Endometrium (tissue), 2 donors: ENCODE data around the gene ABCB11.

Source experiments
- FAIRE-seq: peaks from 2 replicates; lab custom pipeline; 2012; peaks lifted over from hg19 to GRCh38; lab: Jason Lieb, UNC
- donor health status: control.
- donor health status: control.

Gene ABCB11

GRCh38 chr2:169007941-169008340 lies 23.2 kb downstream of the ABCB11 start:
- FAIRE-seq, result no peak

DNA sequence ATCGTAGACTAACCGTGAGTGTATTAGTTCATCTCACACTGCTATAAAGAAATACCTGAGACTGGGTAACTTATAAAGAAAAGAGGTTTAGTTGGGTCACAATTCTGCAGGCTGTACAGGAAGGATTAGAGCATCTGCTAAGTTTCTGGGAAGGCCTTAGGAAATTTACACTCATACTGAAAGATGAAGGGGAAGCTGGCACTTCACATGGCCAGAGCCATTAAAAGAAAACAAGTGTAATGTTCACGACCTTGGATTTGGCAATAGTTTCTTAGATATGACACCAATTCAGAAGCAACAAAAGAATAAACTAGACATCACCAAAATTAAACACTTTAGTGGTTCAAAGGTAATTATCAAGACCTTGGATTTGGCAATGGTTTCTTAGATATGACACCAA lies 23.8 kb downstream of the ABCB11 start:
- FAIRE-seq, result no peak

GRCh38 chr2:169006665-169007064 lies 24.5 kb downstream of the ABCB11 start:
- no peak for FAIRE-seq

DNA sequence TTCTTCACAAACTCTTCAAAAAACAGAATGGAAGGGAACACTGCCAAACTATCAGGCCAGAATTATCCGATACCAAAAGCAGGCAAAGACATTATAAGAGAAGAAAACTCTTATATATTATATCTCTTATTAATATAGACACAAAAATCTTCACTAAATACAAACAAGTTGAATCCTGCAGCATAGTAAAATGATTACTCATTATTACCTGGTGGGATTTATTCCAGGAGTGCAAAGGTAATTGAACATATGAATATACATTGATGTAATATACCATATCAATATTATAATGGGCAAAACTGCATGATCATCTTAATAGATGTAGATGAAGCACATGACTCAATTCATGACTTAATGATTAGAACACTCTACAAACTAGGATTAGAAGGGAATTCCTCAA lies 25.1 kb downstream of the ABCB11 start:
- FAIRE-seq, result no peak

DNA sequence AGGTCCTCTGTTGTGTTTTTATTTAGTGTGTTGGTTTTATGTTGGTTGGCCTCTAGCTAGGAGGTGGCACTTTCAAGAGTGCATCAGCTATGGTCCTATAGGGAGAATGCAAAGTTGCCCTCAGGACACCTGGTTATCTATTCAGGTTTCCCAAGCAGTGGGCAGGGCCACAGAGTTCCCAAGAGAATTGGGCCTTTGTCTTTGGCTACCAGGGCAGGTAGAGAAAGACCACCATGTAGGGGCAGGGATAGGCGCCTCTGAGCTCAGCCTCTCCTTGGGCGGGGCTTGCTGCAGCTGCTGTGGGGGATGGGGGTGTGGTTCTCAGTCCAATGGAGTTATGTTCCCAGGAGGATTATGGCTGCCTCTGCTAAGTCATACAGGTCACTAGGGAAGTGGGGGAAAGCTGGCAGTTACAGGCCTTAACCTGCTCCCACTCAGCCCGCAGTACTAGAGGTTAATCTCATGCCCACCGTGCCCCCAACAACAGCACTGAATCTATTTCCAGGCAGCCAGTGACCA lies 26.0 kb downstream of the ABCB11 start:
- FAIRE-seq, result no peak

- no peak for FAIRE-seq
These were observed 28.9 kb downstream of the ABCB11 start for GRCh38 chr2:169002161-169002738.

DNA sequence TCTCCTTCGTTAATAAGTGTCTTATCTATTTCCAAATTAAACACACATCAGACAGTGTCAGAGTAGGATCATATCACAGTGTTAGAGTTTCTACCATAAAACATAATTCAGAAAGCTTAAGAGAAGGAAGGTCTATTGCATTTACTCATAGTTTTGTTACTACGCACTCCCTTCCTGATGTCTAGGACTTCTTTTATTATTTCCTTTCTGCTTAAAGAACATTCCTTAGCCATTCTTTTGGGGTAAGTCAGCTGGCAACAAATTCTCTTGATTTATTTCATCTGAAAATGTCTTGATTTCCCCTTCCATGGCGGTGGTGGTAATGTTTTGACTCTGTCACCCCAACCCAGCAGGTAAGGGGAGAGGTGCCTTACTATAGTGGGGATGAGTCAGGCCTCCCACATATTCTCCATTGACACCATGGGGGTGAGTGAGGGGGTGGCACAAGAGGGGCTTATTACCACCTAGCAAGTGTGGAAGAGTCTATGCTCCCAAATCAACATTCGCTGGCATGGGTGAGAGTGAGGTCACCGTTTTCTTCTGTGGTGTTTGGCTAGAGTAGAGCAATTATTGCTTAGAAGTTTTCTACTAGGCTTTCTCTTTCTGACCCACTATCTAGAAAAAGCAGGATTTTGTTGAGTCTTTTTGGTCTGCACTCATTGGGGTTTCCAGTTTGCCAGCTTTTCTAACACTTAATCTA lies 29.9 kb downstream of the ABCB11 start:
- no peak for FAIRE-seq

DNA sequence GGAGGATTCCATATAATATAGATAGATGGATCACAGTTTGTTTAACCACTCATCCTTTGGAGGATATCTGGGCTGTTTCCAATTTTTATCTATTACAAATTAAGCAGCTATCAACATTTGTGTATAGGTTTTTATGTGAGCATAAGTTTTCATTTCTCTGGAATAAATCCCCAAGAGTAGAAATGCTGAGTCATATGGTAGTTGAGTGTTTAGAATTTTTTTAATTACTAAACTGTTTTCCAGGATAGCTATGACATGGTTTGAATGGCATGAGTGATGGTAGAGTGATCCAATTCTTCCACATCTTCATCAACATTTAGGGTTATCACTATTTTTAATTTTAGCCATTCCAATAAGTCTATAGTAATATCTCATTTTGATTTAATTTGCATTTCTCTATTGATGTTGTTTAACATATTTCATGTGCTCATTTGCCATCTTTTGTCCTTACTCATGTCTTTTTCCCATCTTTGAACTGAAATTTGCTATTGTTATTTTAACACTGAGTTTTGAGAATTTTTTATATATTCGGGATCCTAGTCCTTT lies 31.4 kb downstream of the ABCB11 start:
- no peak for FAIRE-seq

DNA sequence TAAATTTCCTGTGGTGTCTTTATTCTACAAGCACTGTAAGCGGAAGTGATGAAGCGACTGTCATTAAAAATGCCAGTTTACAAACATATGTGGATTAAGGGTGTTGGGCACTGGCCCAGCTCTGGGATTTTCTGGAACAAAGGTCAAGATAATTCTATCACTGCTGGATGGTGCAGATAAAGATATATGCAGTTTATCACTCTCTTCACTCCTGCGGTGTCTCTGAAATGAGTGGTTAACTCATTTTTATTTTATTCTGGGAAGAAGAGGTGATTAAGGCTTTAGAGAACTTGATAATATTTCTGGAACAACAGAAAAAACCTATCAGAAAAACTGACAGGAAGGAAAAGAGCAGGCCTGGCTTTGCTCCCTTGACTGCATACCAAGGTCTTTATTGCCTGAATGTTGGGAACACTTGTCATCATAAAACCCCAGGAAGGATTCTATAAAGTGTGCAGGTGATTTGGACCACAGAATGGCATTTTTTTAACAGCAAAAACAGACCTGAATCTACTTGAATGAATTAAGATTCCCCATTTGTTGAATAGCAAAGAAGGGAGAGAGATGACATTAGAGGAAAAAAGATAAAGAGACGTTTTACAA lies 32.4 kb downstream of the ABCB11 start:
- no peak for FAIRE-seq

- FAIRE-seq, result no peak
These were observed 33.3 kb downstream of the ABCB11 start for GRCh38 chr2:168997794-168998193.

DNA sequence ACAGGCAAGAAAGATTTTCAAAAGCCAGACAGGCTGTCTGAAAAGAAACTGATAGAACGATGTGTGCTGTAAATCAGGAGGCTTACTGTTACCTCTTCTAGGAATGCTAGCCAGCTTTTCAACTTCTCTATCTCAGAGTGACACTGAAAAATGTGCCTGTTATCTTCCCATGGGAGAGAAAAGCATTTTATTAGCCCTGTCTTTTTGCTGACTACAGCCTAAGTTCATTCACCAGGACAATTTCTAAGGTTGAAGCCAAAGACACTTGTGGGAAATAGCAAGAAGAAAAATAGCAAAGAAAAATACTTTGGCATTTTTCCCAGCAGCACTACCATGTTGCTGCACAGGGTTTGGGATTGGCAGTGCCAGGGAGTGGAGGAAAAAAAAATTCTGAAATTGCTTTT lies 34.0 kb downstream of the ABCB11 start:
- FAIRE-seq, result no peak

DNA sequence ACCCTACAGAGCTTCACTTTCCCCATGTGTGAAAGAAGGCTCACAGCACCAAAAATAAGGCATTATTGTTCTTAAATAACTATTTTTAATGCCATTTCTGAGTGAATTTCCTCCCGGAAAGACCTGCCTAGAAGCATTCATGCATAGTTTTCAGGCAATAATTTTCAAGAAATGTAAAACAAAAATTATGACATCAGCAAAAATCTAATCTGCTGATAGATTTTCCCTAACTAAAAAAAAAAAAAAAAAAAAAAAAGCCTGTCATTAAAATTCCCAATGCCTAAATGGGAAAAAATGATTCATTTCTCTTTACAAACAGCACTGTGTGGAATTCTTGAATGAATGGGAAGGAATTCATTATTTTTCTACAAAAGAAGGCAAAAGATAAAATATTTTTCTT lies 35.4 kb downstream of the ABCB11 start:
- no peak for FAIRE-seq

DNA sequence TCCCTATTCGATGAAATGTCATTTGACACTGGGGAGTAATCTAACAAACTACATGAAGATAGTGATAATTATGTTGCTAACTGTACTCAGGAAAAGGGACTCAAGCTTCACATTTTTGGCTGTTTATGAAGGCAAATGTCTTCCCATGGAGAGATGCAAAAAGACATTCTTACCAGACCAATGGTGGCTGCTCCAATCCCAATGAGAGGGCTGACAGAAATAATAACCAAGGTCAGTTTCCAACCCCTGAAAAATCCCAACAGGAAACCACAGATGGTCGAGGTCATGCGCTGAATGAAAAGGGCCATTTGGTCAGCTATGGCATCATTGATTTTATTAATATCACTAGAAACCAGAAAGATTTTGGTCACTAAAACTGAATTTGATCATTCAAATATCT lies 37.6 kb downstream of the ABCB11 start:
- no peak for FAIRE-seq

- no peak for FAIRE-seq
These were observed 38.4 kb downstream of the ABCB11 start for GRCh38 chr2:168992591-168993349.

GRCh38 chr2:168992026-168992425 lies 39.1 kb downstream of the ABCB11 start:
- FAIRE-seq, result no peak

- no peak for FAIRE-seq
These were observed 42.4 kb downstream of the ABCB11 start for GRCh38 chr2:168988755-168989154.

GRCh38 chr2:168986398-168986943 lies 44.7 kb downstream of the ABCB11 start:
- no peak for FAIRE-seq

GRCh38 chr2:168981651-168982050 lies 49.5 kb downstream of the ABCB11 start:
- no peak for FAIRE-seq

DNA sequence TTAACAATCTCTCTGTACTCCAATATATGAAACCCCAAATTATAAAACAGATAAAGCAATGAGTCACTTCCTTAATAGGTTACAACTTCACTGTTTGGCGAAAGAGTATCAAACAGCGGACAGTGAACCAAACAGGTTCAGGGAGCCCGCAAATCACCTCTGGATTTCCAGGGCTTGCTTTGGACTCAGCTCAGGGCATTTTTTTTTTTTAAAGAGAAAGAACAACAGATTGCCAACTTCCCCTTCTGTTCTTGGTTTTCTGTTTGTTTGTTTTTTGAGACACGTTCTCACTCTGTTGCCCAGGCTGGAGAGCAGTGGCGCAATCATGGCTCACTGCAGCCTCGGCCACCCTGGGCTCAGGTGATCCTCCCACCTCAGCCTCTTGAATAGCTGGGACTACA lies 52.7 kb downstream of the ABCB11 start:
- FAIRE-seq, result no peak

DNA sequence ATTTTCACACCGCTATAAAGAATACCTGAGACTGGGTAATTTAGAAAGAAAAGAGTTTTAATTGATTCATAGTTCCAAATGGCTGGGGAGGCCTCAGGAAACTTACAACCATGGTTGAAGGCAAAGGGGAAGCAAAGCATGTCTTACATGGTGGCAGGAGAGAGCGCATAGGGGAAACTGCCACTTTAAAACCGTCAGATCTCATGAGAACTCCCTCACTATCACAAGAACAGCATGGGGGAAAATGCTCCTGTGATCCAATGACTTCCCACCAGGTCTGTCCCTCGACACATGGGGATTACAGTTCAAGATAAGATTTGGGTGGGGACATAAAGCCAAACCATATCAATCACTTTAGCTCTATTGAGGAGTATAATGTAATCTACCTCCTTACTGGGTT lies 53.5 kb downstream of the ABCB11 start:
- FAIRE-seq, result no peak

DNA sequence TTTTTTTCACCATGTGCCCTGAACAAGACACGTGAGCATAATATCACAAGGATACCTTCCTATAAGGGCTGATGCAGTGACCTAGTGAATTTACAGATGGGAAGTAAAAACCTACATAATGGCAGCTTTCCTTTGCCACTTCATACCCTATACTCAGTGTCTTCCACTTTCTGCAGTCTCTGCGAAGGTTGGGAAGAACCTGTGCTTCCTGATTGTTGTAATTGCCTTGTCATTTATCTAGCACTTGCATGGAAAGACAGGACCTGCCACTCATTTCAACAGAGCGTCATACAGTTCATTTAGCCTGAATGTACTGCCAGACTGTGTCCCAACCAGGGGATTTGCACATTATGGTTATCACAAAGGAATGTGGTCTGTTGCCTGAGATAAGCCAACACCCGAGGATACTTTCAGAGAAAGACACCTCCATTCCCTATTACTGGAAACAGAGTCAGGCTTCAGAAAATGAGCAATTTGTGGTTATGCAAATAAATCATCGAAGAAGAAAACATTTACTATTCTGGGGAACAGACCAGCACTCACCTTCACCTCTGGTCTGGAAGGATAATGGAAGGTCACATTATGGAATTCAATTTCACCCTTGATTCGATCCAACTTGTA lies 55.0 kb downstream of the ABCB11 start:
- no peak for FAIRE-seq

DNA sequence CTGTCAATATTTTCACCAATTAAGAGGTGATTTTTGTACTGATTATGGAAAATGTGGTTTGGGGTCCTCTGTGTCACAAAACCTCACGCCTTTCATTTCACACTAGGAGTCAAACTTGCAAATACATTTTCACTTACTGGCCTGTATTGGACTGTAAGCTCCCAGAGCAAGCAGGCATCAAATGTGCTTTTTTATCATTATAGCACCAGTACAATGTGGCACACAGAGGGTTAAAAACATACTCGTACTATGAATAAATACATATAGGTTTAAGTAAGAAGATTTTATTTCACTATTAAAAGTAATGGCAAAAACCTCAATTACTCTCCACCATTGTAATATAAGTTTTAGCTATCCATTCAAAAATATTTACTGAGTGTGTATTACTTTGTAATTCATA lies 56.7 kb downstream of the ABCB11 start:
- no peak for FAIRE-seq
